ENCODE measurements around the gene SEPTIN1. TPM values are rescaled to one million over a fixed set of nuclear protein-coding genes. Genes with fewer than 3 reads are reported as not detected.

The SEPTIN1 gene
- total and polyA plus RNA-seq, 2 of the 13 experiments (the other 11 are each of a cell fraction or from before 2014, with no cell fraction given), result 0.18 to 0.67 TPM

DNA sequence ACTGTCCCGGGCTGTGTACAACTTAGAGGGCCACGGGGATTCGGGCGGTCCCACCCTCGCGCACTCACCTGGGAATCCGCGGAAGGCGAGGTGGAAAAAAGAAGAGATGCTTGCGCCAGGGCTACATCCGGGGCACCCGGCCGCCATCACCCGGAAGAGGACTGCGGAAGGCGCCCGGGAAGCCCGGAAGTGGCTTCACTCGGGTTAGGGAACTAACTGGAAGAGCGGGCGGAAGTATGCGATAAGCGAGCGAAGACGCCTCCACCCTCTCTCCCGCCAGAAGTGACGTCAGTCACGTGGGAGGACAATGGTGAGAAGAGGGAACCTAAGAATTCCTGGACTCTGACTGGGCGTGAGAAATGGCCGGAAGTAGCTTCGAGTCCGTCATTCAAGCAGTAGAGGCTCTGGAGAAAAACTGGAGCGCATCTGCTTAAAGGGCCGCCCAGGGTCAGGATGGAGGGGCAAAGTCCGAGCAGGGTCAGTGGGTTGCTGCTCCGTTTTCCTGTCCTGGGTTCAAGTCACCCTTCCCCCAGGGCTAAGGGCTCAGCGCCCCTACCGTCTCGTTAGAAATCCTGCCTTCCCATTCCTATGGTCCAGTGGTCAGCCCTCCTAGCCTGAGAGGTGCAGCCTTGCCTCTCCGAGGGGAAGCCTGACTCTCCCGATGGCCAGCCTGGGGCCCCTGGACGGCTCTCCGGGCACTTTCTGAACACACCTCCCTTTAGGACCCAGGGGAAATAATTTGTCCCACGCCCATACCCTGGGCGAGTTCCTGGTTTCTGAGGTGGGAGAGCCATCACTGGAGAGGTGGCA, 27.0 kb downstream of the SEPTIN1 start, which contains the start of gene CD2BP2 (continued):
- TF ChIP-seq CSRNP1 (CRISPR knock-in tag; IDR thresholded peaks at IDR 0.05), result peak; percentile 95
- 0 out of 2 replicates have a peak, but pooled peaks have one; percentile 51 for TF ChIP-seq ZNF3 (CRISPR knock-in tag; IDR thresholded peaks at IDR 0.05)
- peak; percentile 90 for TF ChIP-seq ELF3 (CRISPR knock-in tag; IDR thresholded peaks at IDR 0.05)
- peak; percentile 50; the same call in 1 of the 2 replicates for TF ChIP-seq POLR2AphosphoS2 (IDR thresholded peaks at IDR 0.05; ENCODE audit: low read depth, low read length)
- TF ChIP-seq TERF1 (CRISPR knock-in tag; IDR thresholded peaks at IDR 0.05), result no peak
- peak; percentile 31 for TF ChIP-seq ZNF678 (CRISPR knock-in tag; IDR thresholded peaks at IDR 0.05)
- TF ChIP-seq, protein P1, sequence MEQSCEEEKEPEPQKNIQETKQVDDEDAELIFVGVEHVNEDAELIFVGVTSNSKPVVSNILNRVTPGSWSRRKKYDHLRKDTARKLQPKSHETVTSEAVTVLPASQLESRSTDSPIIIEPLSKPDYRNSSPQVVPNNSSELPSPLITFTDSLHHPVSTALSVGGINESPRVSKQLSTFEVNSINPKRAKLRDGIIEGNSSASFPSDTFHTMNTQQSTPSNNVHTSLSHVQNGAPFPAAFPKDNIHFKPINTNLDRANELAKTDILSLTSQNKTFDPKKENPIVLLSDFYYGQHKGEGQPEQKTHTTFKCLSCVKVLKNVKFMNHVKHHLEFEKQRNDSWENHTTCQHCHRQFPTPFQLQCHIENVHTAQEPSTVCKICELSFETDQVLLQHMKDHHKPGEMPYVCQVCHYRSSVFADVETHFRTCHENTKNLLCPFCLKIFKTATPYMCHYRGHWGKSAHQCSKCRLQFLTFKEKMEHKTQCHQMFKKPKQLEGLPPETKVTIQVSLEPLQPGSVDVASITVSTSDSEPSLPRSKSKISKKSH (CRISPR knock-in tag; IDR thresholded peaks at IDR 0.05; ENCODE audit: borderline replicate concordance), result no peak; the same call in 1 of the 2 replicates
- TF ChIP-seq, protein P2, sequence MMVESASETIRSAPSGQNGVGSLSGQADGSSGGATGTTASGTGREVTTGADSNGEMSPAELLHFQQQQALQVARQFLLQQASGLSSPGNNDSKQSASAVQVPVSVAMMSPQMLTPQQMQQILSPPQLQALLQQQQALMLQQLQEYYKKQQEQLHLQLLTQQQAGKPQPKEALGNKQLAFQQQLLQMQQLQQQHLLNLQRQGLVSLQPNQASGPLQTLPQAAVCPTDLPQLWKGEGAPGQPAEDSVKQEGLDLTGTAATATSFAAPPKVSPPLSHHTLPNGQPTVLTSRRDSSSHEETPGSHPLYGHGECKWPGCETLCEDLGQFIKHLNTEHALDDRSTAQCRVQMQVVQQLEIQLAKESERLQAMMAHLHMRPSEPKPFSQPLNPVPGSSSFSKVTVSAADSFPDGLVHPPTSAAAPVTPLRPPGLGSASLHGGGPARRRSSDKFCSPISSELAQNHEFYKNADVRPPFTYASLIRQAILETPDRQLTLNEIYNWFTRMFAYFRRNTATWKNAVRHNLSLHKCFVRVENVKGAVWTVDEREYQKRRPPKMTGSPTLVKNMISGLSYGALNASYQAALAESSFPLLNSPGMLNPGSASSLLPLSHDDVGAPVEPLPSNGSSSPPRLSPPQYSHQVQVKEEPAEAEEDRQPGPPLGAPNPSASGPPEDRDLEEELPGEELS (CRISPR knock-in tag; IDR thresholded peaks at IDR 0.05), result peak; percentile 70
- TF ChIP-seq ARID5B (CRISPR knock-in tag; IDR thresholded peaks at IDR 0.05), result no peak; the same call in 1 of the 2 replicates
- TF ChIP-seq ZBTB7B (CRISPR knock-in tag; IDR thresholded peaks at IDR 0.05), result no peak
- TF ChIP-seq THYN1 (CRISPR knock-in tag; IDR thresholded peaks at IDR 0.05; ENCODE audit: borderline replicate concordance, low read depth), result no peak
- TF ChIP-seq, protein P3, sequence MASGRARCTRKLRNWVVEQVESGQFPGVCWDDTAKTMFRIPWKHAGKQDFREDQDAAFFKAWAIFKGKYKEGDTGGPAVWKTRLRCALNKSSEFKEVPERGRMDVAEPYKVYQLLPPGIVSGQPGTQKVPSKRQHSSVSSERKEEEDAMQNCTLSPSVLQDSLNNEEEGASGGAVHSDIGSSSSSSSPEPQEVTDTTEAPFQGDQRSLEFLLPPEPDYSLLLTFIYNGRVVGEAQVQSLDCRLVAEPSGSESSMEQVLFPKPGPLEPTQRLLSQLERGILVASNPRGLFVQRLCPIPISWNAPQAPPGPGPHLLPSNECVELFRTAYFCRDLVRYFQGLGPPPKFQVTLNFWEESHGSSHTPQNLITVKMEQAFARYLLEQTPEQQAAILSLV (CRISPR knock-in tag; IDR thresholded peaks at IDR 0.05; ENCODE audit: borderline replicate concordance), result peak; percentile 86
- TF ChIP-seq THAP11 (CRISPR knock-in tag; IDR thresholded peaks at IDR 0.05), result peak; percentile 94
- peak; percentile 50; the same call in 1 of the 2 replicates for TF ChIP-seq GATA4 (IDR thresholded peaks at IDR 0.05; ENCODE audit: borderline replicate concordance, low read depth)
- TF ChIP-seq IRF2 (CRISPR knock-in tag; IDR thresholded peaks at IDR 0.05), result peak; percentile 77
- TF ChIP-seq ZNF652 (CRISPR knock-in tag; IDR thresholded peaks at IDR 0.05; ENCODE audit: borderline replicate concordance, low read depth), result peak; percentile 30
- peak; percentile 68; the same call in 1 of the 2 replicates for TF ChIP-seq ZNF367 (CRISPR knock-in tag; IDR thresholded peaks at IDR 0.05; ENCODE audit: borderline replicate concordance)
